NCI-H226 (cell line): ENCODE results near the gene XRCC4.
"Not testable (repeated sequence)": the region's sequence is repeated elsewhere in the genome, so short reads cannot be mapped to it uniquely, and the experiment has no call there.

Experiments used
- DNase-seq: peaks from one replicate; pipeline ENCODE4 v3.0.0-alpha.2; 2015

XRCC4 gene

GRCh38 chr5:83076742-83077661, at the start of gene XRCC4, which contains the start of gene TMEM167A:
Gene XRCC4, plus strand, starts transcription at chr5:83077547. Its CDS starts 27,373 bp downstream, at chr5:83104920.
Gene TMEM167A, minus strand, starts transcription at chr5:83077394. Its CDS starts 71 bp downstream, at chr5:83077323.
- DNase-seq = peak; percentile 99

GRCh38 chr5:83029912-83030311, 47.4 kb upstream of the XRCC4 start:
- DNase-seq = no peak

GRCh38 chr5:83031381-83031780, 46.0 kb upstream of the XRCC4 start:
- DNase-seq = no peak

GRCh38 chr5:83034036-83034435, 43.3 kb upstream of the XRCC4 start:
- DNase-seq = no peak

GRCh38 chr5:83034528-83035207, 42.7 kb upstream of the XRCC4 start:
- no peak for DNase-seq

GRCh38 chr5:83035373-83036100, 41.8 kb upstream of the XRCC4 start:
- no peak for DNase-seq

- no peak for DNase-seq
These were observed 40.3 kb upstream of the XRCC4 start for GRCh38 chr5:83036991-83037575.

- DNase-seq = no peak
These were observed 38.4 kb upstream of the XRCC4 start for GRCh38 chr5:83038924-83039323.

GRCh38 chr5:83042507-83042906, 34.8 kb upstream of the XRCC4 start:
- no peak for DNase-seq

GRCh38 chr5:83044926-83045325, 32.4 kb upstream of the XRCC4 start:
- no peak for DNase-seq

- no peak for DNase-seq
These were observed 29.1 kb upstream of the XRCC4 start for GRCh38 chr5:83048277-83048676.

- no peak for DNase-seq
These were observed 28.5 kb upstream of the XRCC4 start for GRCh38 chr5:83048811-83049210.

GRCh38 chr5:83049370-83049885, 27.9 kb upstream of the XRCC4 start:
- DNase-seq = no peak

GRCh38 chr5:83050723-83051340, 26.5 kb upstream of the XRCC4 start:
- DNase-seq = no peak

- DNase-seq = no peak
These were observed 22.2 kb upstream of the XRCC4 start for GRCh38 chr5:83055166-83055565.

- no peak for DNase-seq
These were observed 18.6 kb upstream of the XRCC4 start for GRCh38 chr5:83058726-83059125.

- no peak for DNase-seq
These were observed 18.0 kb upstream of the XRCC4 start for GRCh38 chr5:83059341-83059740.

- DNase-seq = no peak
These were observed 10.7 kb upstream of the XRCC4 start for GRCh38 chr5:83066548-83067110.

GRCh38 chr5:83067377-83067776, 10.0 kb upstream of the XRCC4 start:
- not testable (repeated sequence) for DNase-seq

GRCh38 chr5:83069096-83069799, 8.1 kb upstream of the XRCC4 start:
- peak; percentile 14 for DNase-seq
